Measurements from ENCODE around the gene KCNAB1.

DNA sequence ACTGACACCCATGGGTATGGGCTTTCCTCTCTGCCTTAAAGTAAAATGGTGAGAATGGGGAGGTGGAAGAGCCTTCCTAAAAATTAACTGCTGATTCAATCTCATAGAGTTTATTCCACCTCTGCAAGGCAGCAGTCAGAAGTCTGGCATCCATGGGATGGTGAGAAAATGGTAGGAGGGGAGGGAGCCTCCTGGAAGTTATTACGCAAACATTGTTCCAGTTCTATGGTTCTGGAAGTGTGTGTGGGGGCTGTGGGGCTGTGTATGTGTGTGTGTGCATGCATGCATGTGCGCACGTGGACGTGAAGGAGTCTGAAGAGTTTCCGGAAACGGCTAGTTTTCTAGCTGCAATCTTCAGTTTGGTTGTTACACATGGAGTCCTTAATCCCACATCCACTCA lies 177.6 kb downstream of the KCNAB1 start:
- TF ChIP-seq, protein P1, sequence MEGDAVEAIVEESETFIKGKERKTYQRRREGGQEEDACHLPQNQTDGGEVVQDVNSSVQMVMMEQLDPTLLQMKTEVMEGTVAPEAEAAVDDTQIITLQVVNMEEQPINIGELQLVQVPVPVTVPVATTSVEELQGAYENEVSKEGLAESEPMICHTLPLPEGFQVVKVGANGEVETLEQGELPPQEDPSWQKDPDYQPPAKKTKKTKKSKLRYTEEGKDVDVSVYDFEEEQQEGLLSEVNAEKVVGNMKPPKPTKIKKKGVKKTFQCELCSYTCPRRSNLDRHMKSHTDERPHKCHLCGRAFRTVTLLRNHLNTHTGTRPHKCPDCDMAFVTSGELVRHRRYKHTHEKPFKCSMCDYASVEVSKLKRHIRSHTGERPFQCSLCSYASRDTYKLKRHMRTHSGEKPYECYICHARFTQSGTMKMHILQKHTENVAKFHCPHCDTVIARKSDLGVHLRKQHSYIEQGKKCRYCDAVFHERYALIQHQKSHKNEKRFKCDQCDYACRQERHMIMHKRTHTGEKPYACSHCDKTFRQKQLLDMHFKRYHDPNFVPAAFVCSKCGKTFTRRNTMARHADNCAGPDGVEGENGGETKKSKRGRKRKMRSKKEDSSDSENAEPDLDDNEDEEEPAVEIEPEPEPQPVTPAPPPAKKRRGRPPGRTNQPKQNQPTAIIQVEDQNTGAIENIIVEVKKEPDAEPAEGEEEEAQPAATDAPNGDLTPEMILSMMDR (conservative IDR thresholded peaks at IDR 0.05; ENCODE audit: low read depth, low read length), result no peak
- TF ChIP-seq EZH2 (IDR thresholded peaks at IDR 0.05; ENCODE audit: low read length, unreplicated experiment) (no peak), EZH2phosphoT487 (IDR thresholded peaks at IDR 0.05; ENCODE audit: borderline replicate concordance, low read length) (no peak)

Data from PC-3 (cell line).